SK-N-SH treated with all-trans-retinoic acid at 6 μM for 48 hours (cell line): ENCODE data around the gene TCF12.

Source experiments
- ESRRG ChIP-seq: fragments of 250-450 bp; sonication (Bioruptor Pico); IDR thresholded peaks from 2 replicates; pipeline ENCODE4 v1.6.1; 2021; ENCODE audit warnings: mild to moderate bottlenecking
- ISL1 ChIP-seq: fragments of 250-450 bp; sonication (Bioruptor Pico); IDR thresholded peaks from 2 replicates; pipeline ENCODE4 v2.1.2; 2022; ENCODE audit warnings: mild to moderate bottlenecking, moderate library complexity
- RARB ChIP-seq: fragments of 250-450 bp; sonication (Bioruptor Pico); IDR thresholded peaks from 2 replicates; pipeline ENCODE4 v1.8.0; 2021; ENCODE audit warnings: mild to moderate bottlenecking, moderate library complexity
- TCF4 ChIP-seq: fragments of 250-450 bp; sonication (Bioruptor Pico); IDR thresholded peaks from 2 replicates; pipeline ENCODE4 v1.8.0; 2021; ENCODE audit warnings: mild to moderate bottlenecking, moderate library complexity, borderline replicate concordance

- TF ChIP-seq ISL1 (CRISPR knock-in tag) (no peak), RARB (no peak), TCF4 (CRISPR knock-in tag) (no peak), ESRRG (CRISPR knock-in tag) (no peak)
Measured at GRCh38 chr15:57152133-57152532, 233.7 kb downstream of the TCF12 start.
